ENCODE results near the gene KCNE4. TPM values are rescaled to one million over a fixed set of nuclear protein-coding genes. Genes with fewer than 3 reads are reported as not detected.

KCNE4 gene
- total RNA-seq, 1 donor from 2014 or later, result 3.5 TPM

DNA sequence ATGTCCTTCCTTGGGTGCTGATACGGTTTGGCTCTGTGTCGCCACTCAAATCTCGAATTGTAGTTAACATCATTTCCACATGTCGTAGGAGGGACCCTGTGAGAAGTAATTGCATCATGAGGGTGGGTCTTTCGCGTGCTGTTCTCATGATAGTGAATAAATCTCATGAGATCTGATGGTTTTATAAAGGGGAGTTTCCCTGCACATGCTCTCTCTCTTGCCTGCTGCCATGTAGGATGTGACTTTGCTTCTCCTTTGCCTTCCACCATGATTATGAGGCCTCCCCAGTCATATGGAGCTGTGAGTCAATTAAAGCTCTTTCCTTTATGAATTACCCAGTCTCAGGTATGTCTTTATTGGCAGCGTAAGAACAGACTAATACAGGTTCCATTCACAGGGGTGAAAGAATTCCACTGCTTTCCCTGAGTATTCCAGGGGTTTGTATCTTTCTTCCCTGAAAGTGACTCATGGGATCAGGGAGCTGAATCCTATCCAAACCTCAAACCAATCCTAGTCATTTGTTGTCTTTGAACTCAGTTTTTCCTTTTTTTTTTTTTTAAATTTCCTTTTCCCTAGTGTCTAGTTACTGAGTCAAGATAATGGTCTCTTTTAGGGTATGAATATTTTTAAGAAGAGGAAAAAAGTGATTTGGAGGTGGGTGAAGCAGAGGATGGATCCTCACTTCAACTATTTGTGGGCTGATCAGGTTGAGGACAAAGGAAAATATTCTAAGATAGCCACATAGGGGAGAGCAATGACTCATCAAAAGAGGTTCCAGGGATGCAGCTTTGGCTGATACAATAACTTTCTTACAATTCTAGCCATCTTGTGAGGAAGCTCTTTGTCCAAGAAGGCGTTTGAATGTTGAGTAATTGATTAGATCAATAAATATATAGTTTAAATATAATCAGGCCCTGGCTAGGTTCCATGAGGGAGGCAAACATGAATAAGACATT lies 19.5 kb upstream of the KCNE4 start:
- no peaks in the 10 kb centered on the region for H3K27me3 Mint-ChIP-seq (ENCODE audit: unreplicated experiment)
- no peak for DNase-seq (ENCODE audit: extremely low spot score, unreplicated experiment)
- H3K36me3 Mint-ChIP-seq (ENCODE audit: unreplicated experiment), result peaks cover 10% of the 10 kb centered on the region
- H3K9me3 Mint-ChIP-seq (ENCODE audit: unreplicated experiment), result peaks cover 12% of the 10 kb centered on the region
- peaks cover 28% of the 10 kb centered on the region for H3K4me1 Mint-ChIP-seq (ENCODE audit: unreplicated experiment)
- H3K4me3 Mint-ChIP-seq (ENCODE audit: unreplicated experiment), result no peak overlapping the region
- TF ChIP-seq, protein P1, sequence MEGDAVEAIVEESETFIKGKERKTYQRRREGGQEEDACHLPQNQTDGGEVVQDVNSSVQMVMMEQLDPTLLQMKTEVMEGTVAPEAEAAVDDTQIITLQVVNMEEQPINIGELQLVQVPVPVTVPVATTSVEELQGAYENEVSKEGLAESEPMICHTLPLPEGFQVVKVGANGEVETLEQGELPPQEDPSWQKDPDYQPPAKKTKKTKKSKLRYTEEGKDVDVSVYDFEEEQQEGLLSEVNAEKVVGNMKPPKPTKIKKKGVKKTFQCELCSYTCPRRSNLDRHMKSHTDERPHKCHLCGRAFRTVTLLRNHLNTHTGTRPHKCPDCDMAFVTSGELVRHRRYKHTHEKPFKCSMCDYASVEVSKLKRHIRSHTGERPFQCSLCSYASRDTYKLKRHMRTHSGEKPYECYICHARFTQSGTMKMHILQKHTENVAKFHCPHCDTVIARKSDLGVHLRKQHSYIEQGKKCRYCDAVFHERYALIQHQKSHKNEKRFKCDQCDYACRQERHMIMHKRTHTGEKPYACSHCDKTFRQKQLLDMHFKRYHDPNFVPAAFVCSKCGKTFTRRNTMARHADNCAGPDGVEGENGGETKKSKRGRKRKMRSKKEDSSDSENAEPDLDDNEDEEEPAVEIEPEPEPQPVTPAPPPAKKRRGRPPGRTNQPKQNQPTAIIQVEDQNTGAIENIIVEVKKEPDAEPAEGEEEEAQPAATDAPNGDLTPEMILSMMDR (IDR thresholded peaks at IDR 0.05), result no peak
- no peak overlapping the region for H3K27ac Mint-ChIP-seq (ENCODE audit: unreplicated experiment)

DNA sequence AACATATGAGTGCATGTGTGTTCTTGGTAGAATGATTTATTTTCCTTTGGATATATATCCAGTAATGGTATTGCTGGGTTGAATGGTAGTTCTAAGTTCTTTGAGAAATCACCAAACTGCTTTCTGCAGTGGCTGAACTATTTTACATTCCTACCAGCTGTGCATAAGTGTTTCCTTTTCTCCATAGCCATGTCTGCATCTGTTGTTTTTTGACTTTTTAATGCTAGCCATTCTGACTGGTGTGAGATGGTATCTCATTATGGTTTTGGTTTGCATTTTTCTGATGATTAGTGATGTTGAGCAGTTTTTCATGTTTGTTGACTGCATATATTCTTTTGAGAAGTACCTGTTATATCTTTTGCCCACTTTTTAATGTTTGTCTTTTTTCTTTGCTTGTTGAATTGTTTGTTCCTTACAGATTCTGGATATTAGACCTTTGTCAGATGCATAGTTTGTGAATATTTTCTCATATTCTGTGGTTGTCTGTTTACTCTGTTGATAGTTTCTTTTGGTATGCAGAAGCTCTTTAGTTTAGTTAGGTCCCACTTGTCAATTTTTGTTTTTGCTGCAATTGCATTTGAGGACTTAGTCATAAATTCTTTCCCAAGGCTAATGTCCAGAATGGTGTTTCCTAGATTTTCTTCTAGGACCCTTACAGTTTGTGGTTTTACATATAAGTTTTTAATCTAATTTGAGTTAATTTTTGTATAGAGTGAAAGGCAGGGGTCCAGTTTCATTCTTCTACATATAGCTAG lies 17.6 kb upstream of the KCNE4 start:
- Mint-ChIP-seq H3K4me3 (ENCODE audit: unreplicated experiment) (no peak overlapping the region), H3K4me1 (ENCODE audit: unreplicated experiment) (peaks cover 28% of the 10 kb centered on the region), H3K36me3 (ENCODE audit: unreplicated experiment) (peaks cover 10% of the 10 kb centered on the region), H3K9me3 (ENCODE audit: unreplicated experiment) (peaks cover 12% of the 10 kb centered on the region), H3K27me3 (ENCODE audit: unreplicated experiment) (no peaks in the 10 kb centered on the region), H3K27ac (ENCODE audit: unreplicated experiment) (peak overlapping the region; percentile 81)
- TF ChIP-seq, protein P1 (IDR thresholded peaks at IDR 0.05), result no peak
- no peak for DNase-seq (ENCODE audit: extremely low spot score, unreplicated experiment)

DNA sequence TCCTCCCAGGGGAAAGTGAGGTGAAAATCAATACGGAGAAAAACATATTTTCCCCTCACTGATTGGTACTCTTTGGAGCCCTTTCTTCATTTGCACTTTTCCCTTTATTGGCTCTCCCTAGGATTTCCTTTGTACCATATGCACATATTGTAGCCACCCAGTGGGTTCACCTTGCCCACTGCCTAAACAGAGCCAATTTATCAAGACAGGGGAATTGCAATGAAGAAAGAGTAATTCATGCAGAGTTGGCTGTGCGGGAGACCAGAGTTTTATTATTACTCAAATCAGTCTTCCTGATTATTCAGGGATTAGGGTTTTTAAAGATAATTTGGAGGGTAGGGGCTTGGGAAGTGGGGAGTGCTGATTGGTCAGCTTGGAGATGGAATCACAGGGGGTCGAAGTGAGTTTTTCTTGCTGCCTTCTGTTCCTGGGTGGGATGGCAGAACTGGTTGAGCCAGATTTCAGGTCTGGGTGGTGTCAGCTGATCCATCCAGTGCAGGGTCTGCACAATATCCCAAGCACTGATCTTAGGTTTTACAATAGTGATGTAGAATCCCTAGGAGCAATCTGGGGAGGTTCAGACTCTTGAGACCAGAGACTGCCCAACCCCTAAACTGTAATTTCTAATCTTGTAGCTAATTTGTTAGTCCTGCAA lies 15.1 kb upstream of the KCNE4 start:
- Mint-ChIP-seq H3K27me3 (ENCODE audit: unreplicated experiment) (no peaks in the 10 kb centered on the region), H3K36me3 (ENCODE audit: unreplicated experiment) (peaks cover 10% of the 10 kb centered on the region), H3K9me3 (ENCODE audit: unreplicated experiment) (peaks cover 12% of the 10 kb centered on the region), H3K4me1 (ENCODE audit: unreplicated experiment) (peaks cover 50% of the 10 kb centered on the region), H3K4me3 (ENCODE audit: unreplicated experiment) (no peak overlapping the region), H3K27ac (ENCODE audit: unreplicated experiment) (no peak overlapping the region)
- TF ChIP-seq, protein P1 (IDR thresholded peaks at IDR 0.05), result no peak
- DNase-seq (ENCODE audit: extremely low spot score, unreplicated experiment), result no peak

GRCh38 chr2:223037445-223037800 lies 14.6 kb upstream of the KCNE4 start:
- H3K27ac Mint-ChIP-seq (ENCODE audit: unreplicated experiment), result no peak overlapping the region
- DNase-seq (ENCODE audit: extremely low spot score, unreplicated experiment), result peak; percentile 3

More at GRCh38 chr2:223037445-223037800, 14.6 kb upstream of the KCNE4 start:
- Mint-ChIP-seq H3K9me3 (ENCODE audit: unreplicated experiment) (peaks cover 7% of the 10 kb centered on the region), H3K4me1 (ENCODE audit: unreplicated experiment) (peaks cover 55% of the 10 kb centered on the region), H3K4me3 (ENCODE audit: unreplicated experiment) (no peak overlapping the region), H3K27me3 (ENCODE audit: unreplicated experiment) (no peaks in the 10 kb centered on the region), H3K36me3 (ENCODE audit: unreplicated experiment) (peaks cover 7% of the 10 kb centered on the region)
- TF ChIP-seq, protein P1 (IDR thresholded peaks at IDR 0.05), result no peak
